Heart right ventricle (tissue), 16 donors: Measurements from ENCODE around the gene POLE2. TPM values are rescaled to one million over a fixed set of nuclear protein-coding genes. Genes with fewer than 3 reads are reported as not detected.

ENCODE experiments used
- ATAC-seq, 8 donors: fragments of 200-7000 bp; cut with Tn5 transposase; one replicate each; pipeline ENCODE4 v1.9.1; 2020; ENCODE audit warnings: mild to moderate bottlenecking in 8 of 8, moderate library complexity in 8 of 8, moderate number of reproducible peaks in 1 of 8
- DNase-seq, 2 donors: peaks; one replicate each; pipeline ENCODE4 v3.0.0-alpha.2; 2020
- H3K27ac ChIP-seq, 10 donors: fragments of 200-600 bp; sonication (generic) in 2 of 10; one replicate each; pipeline versions ENCODE4 v1.5.0 to v1.8.0; 2020 to 2022; ENCODE audit warnings: mild to moderate bottlenecking in 3 of 10
- H3K27me3 ChIP-seq, 7 donors: fragments of 200-600 bp; one replicate each; pipeline ENCODE4 v1.8.0; 2021 to 2022; ENCODE audit warnings: mild to moderate bottlenecking in 2 of 7
- H3K36me3 ChIP-seq, 9 donors: fragments of 200-600 bp; sonication (generic) in 1 of 9; one replicate each; pipeline versions ENCODE4 v1.5.0 to v1.8.0; 2020 to 2022; ENCODE audit warnings: mild to moderate bottlenecking in 2 of 9
- H3K4me1 ChIP-seq, 9 donors: fragments of 200-600 bp; sonication (generic) in 1 of 9; one replicate each; pipeline versions ENCODE4 v1.5.0 to v1.8.0; 2020 to 2022; ENCODE audit warnings: mild to moderate bottlenecking in 4 of 9
- H3K4me3 ChIP-seq, 10 donors: fragments of 200-600 bp; sonication (generic) in 2 of 10; one replicate each; pipeline versions ENCODE4 v1.5.0 to v1.8.0; 2020 to 2022; ENCODE audit warnings: mild to moderate bottlenecking in 7 of 10, moderate library complexity in 2 of 10
- H3K9me3 ChIP-seq, 11 donors: fragments of 200-600 bp in 10 of 11; sonication (generic) in 2 of 11; one replicate each; pipeline versions ENCODE4 v1.5.0 to v1.8.0; 2013 to 2022; ENCODE audit warnings: mild to moderate bottlenecking in 2 of 11, control low read depth in 1 of 11, moderate library complexity in 1 of 11
- CTCF ChIP-seq, 9 donors: fragments of 200-600 bp; sonication (generic) in 2 of 9; IDR thresholded peaks; one replicate each; pipeline versions ENCODE4 v1.5.0 to v1.8.0; 2021 to 2022; ENCODE audit warnings: antibody characterized with exemption in 9 of 9, mild to moderate bottlenecking in 5 of 9, moderate library complexity in 1 of 9
- WGBS, 2 donors: extraction: QIAGEN DNeasy Blood & Tissue Kit; methylation state at CpG; one replicate each; pipeline ENCODE4 v1.1.7; 2013; ENCODE audit warnings: inconsistent platforms in 1 of 2; 5-methylcytosine and 5-hydroxymethylcytosine counted together
- intact Hi-C, 10 donors: fragments of 100-400 bp; cut with DNase I; formaldehyde crosslinking; loops; one replicate each; pipeline versions ENCODE4 v1.11.1 to v1.14.2; 2022
- polyA plus RNA-seq, 2 donors: library from polyadenylated mRNA; stranded (reverse); fragments of 200-250 nt; gene quantifications; one replicate each; pipeline ENCODE4 v1.2.3, GENCODE V29; 2013
- total RNA-seq, 10 donors: library from RNA; stranded (reverse); fragmentation: NEBNext Ultra II Directional in 3 of 10; extraction: Animal tissue kit (Norgen Biotek cat#: 25700) in 3 of 10; gene quantifications; one replicate each; pipeline versions ENCODE4 v1.2.1 to v1.2.4, GENCODE V29; 2021 to 2023
- donor health status: Arrhythmogenic right ventricular cardiomyopathy.
- donor health status: ischemic (EF 13 %, LVEDD 7.1; RV severe dilation, severe dysfunction).
- donor health status: healthy with polysubstance abuse.
- donor health status: DM: no; HTN: yes; CAD: no.
- donor health status: DM: no; HTN: no; CAD: no.
- donor health status: ischemic (EF 25% LVEDD 6.9; RV normal size, moderate dysfunction).
- donor health status: ischemic (EF 25% LVEDD 5.7; RV mildly dilated, moderate dysfunction).
- donor health status: healthy.
- donor health status: DM: yes; HTN: yes; CAD: no.
- donor health status: Ischemic cardiomyopathy.
- donor health status: ischemic (EF 35%, LVEDD 5.7; RV mildly dilated, moderate dysfunction).
- donor health status: nonischemic (EF 11% LVEDD 7.7; RV severe dilation, severe dysfunction).
- donor health status: DM: yes; HTN: yes; CAD: no.
- donor health status: PGD.
- donor health status: ischemic (EF 29% LVEDD 5.4; RV normal size, mild dysfunction).
- donor health status: nonischemic (EF 23%, LVEDD 6.1; RV moderate dilation, normal function).

Gene POLE2
- total and polyA plus RNA-seq, 12 donors, result 0.25 to 2.0 (median 0.77) TPM

GRCh38 chr14:49640540-49641417 lies 47.2 kb downstream of the POLE2 start:
- H3K36me3 ChIP-seq, result peaks cover 0 to 52% (median 0%) of the 10 kb centered on the region in 9 donors
- H3K9me3 ChIP-seq, result no peaks in the 10 kb centered on the region
- no peak for TF ChIP-seq CTCF (IDR thresholded peaks at IDR 0.05)
- no peak for DNase-seq
- peaks cover 3 to 52% (median 28%) of the 10 kb centered on the region in 9 donors for H3K4me1 ChIP-seq
- ATAC-seq, result no peak
- H3K27me3 ChIP-seq, result no peaks in the 10 kb centered on the region
- H3K4me3 ChIP-seq, result no peak overlapping the region
- WGBS, 2 donors, result 92 to 96% methylated on average over 7 of the region's 7 CpGs
- H3K27ac ChIP-seq, result peak overlapping the region in 2 of 10 donors; percentile 26 to 55
- intact Hi-C loops, result loop anchor here in 1 of 10 donors (5.0 kb wide), 1 partner anchor 127 kb away; the partner anchor contains the start of gene KLHDC2

- H3K27ac ChIP-seq, result no peak overlapping the region
- H3K36me3 ChIP-seq, result peaks cover 0 to 42% (median 0%) of the 10 kb centered on the region in 9 donors
- intact Hi-C loops, result loop anchor here in 9 of 10 donors (5.0 to 10.0 kb wide), 8 partner anchors 47 to 227 kb away; partner anchors contain the start of genes KLHDC2 (in 3 of the 9), POLE2 (in 2 of the 9), KLHDC1 (in 1 of the 9) and NEMF (in 1 of the 9)
- 93 to 97% methylated on average over 3 of the region's 3 CpGs for WGBS, 2 donors
- H3K4me1 ChIP-seq, result peaks cover 8 to 65% (median 35%) of the 10 kb centered on the region in 9 donors
- no peaks in the 10 kb centered on the region for H3K9me3 ChIP-seq
- DNase-seq, result no peak
- TF ChIP-seq CTCF (IDR thresholded peaks at IDR 0.05), result no peak
- ATAC-seq, result no peak
- no peaks in the 10 kb centered on the region for H3K27me3 ChIP-seq
- H3K4me3 ChIP-seq, result no peak overlapping the region
These were observed 50.4 kb downstream of the POLE2 start for GRCh38 chr14:49637534-49638078.

- H3K27ac ChIP-seq, result no peak overlapping the region
- H3K4me3 ChIP-seq, result no peak overlapping the region
These were observed 51.1 kb downstream of the POLE2 start for GRCh38 chr14:49636866-49637265.

More at GRCh38 chr14:49636866-49637265, 51.1 kb downstream of the POLE2 start:
- Histone ChIP-seq H3K36me3 (peaks cover 0 to 42% (median 0%) of the 10 kb centered on the region in 9 donors), H3K9me3 (no peaks in the 10 kb centered on the region), H3K4me1 (peaks cover 12 to 65% (median 37%) of the 10 kb centered on the region in 9 donors), H3K27me3 (no peaks in the 10 kb centered on the region)
- intact Hi-C loops, result loop anchor here in 9 of 10 donors (5.0 to 10.0 kb wide), 8 partner anchors 48 to 228 kb away; partner anchors contain the start of genes KLHDC2 (in 3 of the 9), POLE2 (in 2 of the 9), KLHDC1 (in 1 of the 9) and NEMF (in 1 of the 9)
- 80 to 82% methylated on average over 1 of the region's 1 CpG for WGBS, 2 donors
- TF ChIP-seq CTCF (IDR thresholded peaks at IDR 0.05), result no peak
- ATAC-seq (no peak), DNase-seq (no peak)
